Spleen (tissue), 11 donors: ENCODE results near the gene ZNF385A. TPM values are rescaled to one million over a fixed set of nuclear protein-coding genes. Genes with fewer than 3 reads are reported as not detected.
A peak's percentile ranks its signal among the peaks of the same experiment; 100 is the strongest.

Experiments
- DNase-seq: peaks from one replicate; pipeline ENCODE4 v3.0.0-alpha.2; 2020
- H3K27ac ChIP-seq, 8 donors: fragments of 200-600 bp; sonication (generic) in 7 of 8; 1 replicate in 4 of 8; 2 replicates in 4 of 8; pipeline versions ENCODE4 v1.5.0 to v1.8.0; 2016 to 2021; ENCODE audit warnings: inconsistent platforms in 4 of 8, mild to moderate bottlenecking in 4 of 8, moderate library complexity in 1 of 8
- H3K27me3 ChIP-seq, 7 donors: fragments of 200-600 bp; sonication (generic) in 6 of 7; replicated peaks in 1 of 7; 1 replicate in 4 of 7; 2 replicates in 3 of 7; pipeline versions ENCODE4 v1.5.0 to v1.8.0; 2016 to 2021; ENCODE audit warnings: inconsistent platforms in 3 of 7, mild to moderate bottlenecking in 1 of 7
- H3K36me3 ChIP-seq, 6 donors: fragments of 200-600 bp; sonication (generic) in 5 of 6; 1 replicate in 4 of 6; 2 replicates in 2 of 6; pipeline versions ENCODE4 v1.5.0 to v1.8.0; 2016 to 2021; ENCODE audit warnings: inconsistent platforms in 2 of 6
- H3K4me1 ChIP-seq, 6 donors: fragments of 200-600 bp; sonication (generic) in 5 of 6; 1 replicate in 3 of 6; 2 replicates in 3 of 6; pipeline versions ENCODE4 v1.5.0 to v1.8.0; 2016 to 2021; ENCODE audit warnings: inconsistent platforms in 3 of 6
- H3K4me3 ChIP-seq, 8 donors: fragments of 200-600 bp; sonication (generic) in 7 of 8; 1 replicate in 4 of 8; 2 replicates in 4 of 8; pipeline versions ENCODE4 v1.5.0 to v1.8.0; 2016 to 2021; ENCODE audit warnings: inconsistent platforms in 4 of 8, mild to moderate bottlenecking in 4 of 8, moderate library complexity in 2 of 8
- H3K9me3 ChIP-seq, 8 donors: fragments of 200-600 bp; sonication (generic) in 7 of 8; 1 replicate in 4 of 8; 2 replicates in 4 of 8; pipeline versions ENCODE4 v1.5.0 to v1.8.0; 2016 to 2021; ENCODE audit warnings: inconsistent platforms in 4 of 8
- CTCF ChIP-seq, 11 experiments: fragments of 200-600 bp in 7 of 11; fragments of 450-650 bp in 4 of 11; sonication (generic) in 4 of 11; IDR thresholded peaks in 8 of 11; conservative IDR thresholded peaks in 3 of 11; 1 replicate in 7 of 11; 2 replicates in 4 of 11; pipeline versions ENCODE4 v1.4.0 to v1.8.0; 2016 to 2021; ENCODE audit warnings: antibody characterized with exemption in 11 of 11, inconsistent platforms in 4 of 11, mild to moderate bottlenecking in 1 of 11
- POLR2A ChIP-seq, 3 donors: fragments of 450-650 bp; IDR thresholded peaks; one replicate each; pipeline ENCODE4 v1.5.1; 2017; ENCODE audit warnings: antibody characterized with exemption in 3 of 3, mild to moderate bottlenecking in 1 of 3
- POLR2AphosphoS5 ChIP-seq, 3 donors: sonication (generic); formaldehyde crosslinking; IDR thresholded peaks; one replicate each; pipeline ENCODE4 v1.5.1; 2017; ENCODE audit warnings: antibody characterized with exemption in 3 of 3
- WGBS, 5 donors: extraction: QIAGEN DNeasy Blood & Tissue Kit in 3 of 5; methylation state at CpG; one replicate each; pipeline versions ENCODE4 v1.1.5 to v1.1.7; 2013 to 2018; 5-methylcytosine and 5-hydroxymethylcytosine counted together
- intact Hi-C: fragments of 100-400 bp; cut with DNase I; formaldehyde crosslinking; loops from one replicate; pipeline ENCODE4 v1.15.0; 2023; ENCODE audit warnings: low total_unique reads
- polyA plus RNA-seq, 3 donors: library from polyadenylated mRNA; stranded (reverse); fragments of 200-250 nt; gene quantifications; one replicate each; pipeline ENCODE4 v1.2.1, GENCODE V29; 2013
- total RNA-seq, 7 donors: library from RNA; depleted of rRNA in 3 of 7; stranded (reverse); fragments of >200 nt in 3 of 7; fragmentation: NEBNext Ultra II Directional in 4 of 7; extraction: Animal tissue kit (Norgen Biotek cat#: 25700) in 4 of 7; gene quantifications; one replicate each; pipeline versions ENCODE4 v1.1.0 to v1.2.1, GENCODE V29; 2016 to 2021
- donor health status: healthy with polysubstance abuse.
- donor health status: DM: no; HTN: no; CAD: no; lungs with moderate emphysema.
- donor health status: DM: no; HTN: no; CAD: no.
- donor health status: Bipolar disorder and iron deficiency.
- donor health status: healthy.
- donor health status: DM: no; HTN: no; CAD: no.
- donor health status: DM: yes; HTN: yes; CAD: no.

ZNF385A gene
- total and polyA plus RNA-seq, 10 donors: 7.4 to 40.3 (median 23.4) TPM

- H3K4me1 ChIP-seq: peaks cover 15 to 97% (median 57%) of the 10 kb centered on the region in 6 donors
- no peaks in the 10 kb centered on the region for H3K9me3 ChIP-seq
- intact Hi-C loops: no loop called here
- 79 to 90% (median 87%) methylated on average over 3 of the region's 3 CpGs for WGBS, 5 donors
- no peak for DNase-seq
- peaks cover 0 to 9% (median 0%) of the 10 kb centered on the region in 7 donors for H3K27me3 ChIP-seq
- no peak overlapping the region for H3K4me3 ChIP-seq
- H3K36me3 ChIP-seq: no peaks in the 10 kb centered on the region
- TF ChIP-seq CTCF (IDR thresholded peaks at IDR 0.05 in 8 of 11, conservative IDR thresholded peaks at IDR 0.05 in 3 of 11): no peak
- no peak for TF ChIP-seq POLR2A (IDR thresholded peaks at IDR 0.05)
- no peak for TF ChIP-seq POLR2AphosphoS5 (IDR thresholded peaks at IDR 0.05)
- peak overlapping the region in 5 of 8 donors; percentile 3 to 88 (median 13) for H3K27ac ChIP-seq
These were observed 2.0 kb upstream of the ZNF385A start for GRCh38 chr12:54386403-54387113.

GRCh38 chr12:54385251-54385914 lies 850 bp upstream of the ZNF385A start:
- Histone ChIP-seq H3K4me1 (peaks cover 15 to 97% (median 47%) of the 10 kb centered on the region in 6 donors), H3K4me3 (peak overlapping the region in 1 of 8 donors; percentile 50), H3K27ac (peak overlapping the region in 7 of 8 donors; percentile 54 to 88 (median 77)), H3K9me3 (no peaks in the 10 kb centered on the region), H3K27me3 (no peaks in the 10 kb centered on the region), H3K36me3 (no peaks in the 10 kb centered on the region)
- intact Hi-C loops: no loop called here
- 39 to 58% (median 43%) methylated on average over 10 of the region's 10 CpGs for WGBS, 5 donors
- TF ChIP-seq CTCF (IDR thresholded peaks at IDR 0.05 in 8 of 11, conservative IDR thresholded peaks at IDR 0.05 in 3 of 11) (no peak), POLR2AphosphoS5 (IDR thresholded peaks at IDR 0.05) (peak in 1 of 3 donors; percentile 28), POLR2A (IDR thresholded peaks at IDR 0.05) (no peak)
- DNase-seq: peak; percentile 75

- Histone ChIP-seq H3K4me1 (peaks cover 15 to 95% (median 47%) of the 10 kb centered on the region in 6 donors), H3K27ac (peak overlapping the region in 5 of 8 donors; percentile 72 to 88 (median 79)), H3K36me3 (no peaks in the 10 kb centered on the region), H3K4me3 (peak overlapping the region in 2 of 8 donors; percentile 16 to 50), H3K9me3 (no peaks in the 10 kb centered on the region), H3K27me3 (no peaks in the 10 kb centered on the region)
- peak; percentile 44 for DNase-seq
- 60 to 90% (median 70%) methylated on average over 3 of the region's 3 CpGs for WGBS, 5 donors
- TF ChIP-seq POLR2AphosphoS5 (IDR thresholded peaks at IDR 0.05) (no peak), CTCF (IDR thresholded peaks at IDR 0.05 in 8 of 11, conservative IDR thresholded peaks at IDR 0.05 in 3 of 11) (no peak), POLR2A (IDR thresholded peaks at IDR 0.05) (no peak)
- intact Hi-C loops: no loop called here
These were observed 1.4 kb downstream of the ZNF385A start for GRCh38 chr12:54383041-54383609.

- no peak overlapping the region for H3K4me3 ChIP-seq
- intact Hi-C loops: no loop called here
- peaks cover 15 to 77% (median 38%) of the 10 kb centered on the region in 6 donors for H3K4me1 ChIP-seq
- H3K36me3 ChIP-seq: no peaks in the 10 kb centered on the region
- H3K27me3 ChIP-seq: no peaks in the 10 kb centered on the region
- no peak overlapping the region for H3K27ac ChIP-seq
- no peak for DNase-seq
- TF ChIP-seq CTCF (IDR thresholded peaks at IDR 0.05 in 8 of 11, conservative IDR thresholded peaks at IDR 0.05 in 3 of 11) (no peak), POLR2A (IDR thresholded peaks at IDR 0.05) (no peak), POLR2AphosphoS5 (IDR thresholded peaks at IDR 0.05) (no peak)
- 79 to 91% (median 88%) methylated on average over 4 of the region's 4 CpGs for WGBS, 5 donors
- no peaks in the 10 kb centered on the region for H3K9me3 ChIP-seq
These were observed 3.4 kb downstream of the ZNF385A start for GRCh38 chr12:54381136-54381535.
